Activated CD4-positive, alpha-beta memory T cell treated with anti-CD3 and anti-CD28 coated beads for 36 hours (primary cell): ENCODE measurements around the gene TNRC6B. TPM values are rescaled to one million over a fixed set of nuclear protein-coding genes. Genes with fewer than 3 reads are reported as not detected.

ENCODE experiments used
- CTCF ChIA-PET: fragments of 350-600 bp; sonication (Branson Sonifier 250); formaldehyde crosslinking; loops from one replicate; lab custom pipeline; 2021; ENCODE audit warnings: antibody characterized with exemption, inconsistent platforms; lab: Charles Lee
- POLR2A ChIA-PET: fragments of 350-600 bp; sonication (Branson Sonifier 250); formaldehyde crosslinking; loops from one replicate; lab custom pipeline; 2021; ENCODE audit warnings: antibody characterized with exemption; lab: Charles Lee
- DNase-seq: peaks from one replicate; pipeline ENCODE4 v3.0.0-alpha.2; 2020
- H3K27ac Mint-ChIP-seq: one replicate; pipeline ENCODE4 v1.8.0; 2021; ENCODE audit warnings: mixed read lengths
- H3K27me3 Mint-ChIP-seq: one replicate; pipeline ENCODE4 v1.8.0; 2021; ENCODE audit warnings: mixed read lengths
- H3K36me3 Mint-ChIP-seq: one replicate; pipeline ENCODE4 v1.8.0; 2021; ENCODE audit warnings: mixed read lengths
- H3K4me1 Mint-ChIP-seq: one replicate; pipeline ENCODE4 v1.8.0; 2021; ENCODE audit warnings: low read depth, mixed read lengths
- H3K4me3 Mint-ChIP-seq: one replicate; pipeline ENCODE4 v1.8.0; 2021; ENCODE audit warnings: mild to moderate bottlenecking, mixed read lengths
- H3K9me3 Mint-ChIP-seq: one replicate; pipeline ENCODE4 v1.8.0; 2021; ENCODE audit warnings: mixed read lengths
- intact Hi-C: fragments of 100-400 bp; cut with micrococcal nuclease; formaldehyde crosslinking; loops from one replicate; pipeline ENCODE4 v1.15.1; 2023
- total RNA-seq, 2 experiments: library from RNA; stranded (reverse); gene quantifications; one replicate each; pipeline ENCODE4 v1.2.3, GENCODE V29; 2021

Gene TNRC6B
- total RNA-seq, 2 experiments from 2014 or later, result 34.9 to 38.8 TPM

DNA sequence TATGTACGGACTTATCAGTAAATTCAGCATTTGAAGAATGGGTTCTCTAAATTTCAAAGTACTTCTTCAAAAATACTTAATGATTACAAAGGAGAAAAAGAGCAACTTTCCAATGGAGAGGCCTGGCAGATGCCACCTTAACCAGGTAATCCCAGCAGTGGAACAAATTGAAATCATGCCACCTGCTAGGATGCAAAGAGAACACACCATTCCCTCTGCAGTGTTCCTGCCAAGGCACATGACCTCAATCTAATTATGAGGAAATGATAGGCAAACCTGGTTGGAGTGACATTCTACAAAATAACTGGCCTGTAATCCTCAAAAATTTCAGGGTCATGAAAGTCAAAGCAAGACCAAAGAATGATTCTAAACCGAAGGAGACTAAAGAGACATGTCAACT, 21.5 kb downstream of the TNRC6B start:
- Mint-ChIP-seq H3K36me3 (peaks cover 3% of the 10 kb centered on the region), H3K27me3 (no peaks in the 10 kb centered on the region), H3K27ac (peak overlapping the region; percentile 39), H3K9me3 (no peaks in the 10 kb centered on the region), H3K4me3 (no peak overlapping the region), H3K4me1 (peaks cover 82% of the 10 kb centered on the region)
- no peak for DNase-seq
- intact Hi-C loops, result loop anchor here (5.0 kb wide), 3 partner anchors 43 to 148 kb away; partner anchors contain the start of gene ADSL
- ChIA-PET CTCF (no interaction called here), POLR2A (no interaction called here)

DNA sequence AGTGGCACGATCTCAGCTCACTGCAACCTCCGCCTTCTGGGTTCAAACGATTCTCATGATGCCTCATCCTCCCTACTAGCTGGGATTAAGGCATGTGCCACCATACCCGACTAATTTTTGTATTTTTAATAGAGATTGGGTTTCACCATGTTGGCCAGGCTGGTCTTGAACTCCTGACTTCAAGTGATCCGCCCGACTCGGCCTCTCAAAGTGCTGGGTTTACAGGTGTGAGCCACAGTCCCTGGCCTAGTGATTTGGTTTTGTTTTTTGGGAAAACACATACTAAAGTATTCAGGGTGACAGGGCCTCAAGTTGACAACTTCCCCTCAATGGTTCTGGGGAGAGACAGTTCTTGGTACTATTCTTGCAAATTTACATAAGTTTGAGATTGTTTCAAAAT, 22.1 kb downstream of the TNRC6B start:
- no peak for DNase-seq
- no peaks in the 10 kb centered on the region for H3K9me3 Mint-ChIP-seq
- H3K36me3 Mint-ChIP-seq, result peaks cover 3% of the 10 kb centered on the region
- no peaks in the 10 kb centered on the region for H3K27me3 Mint-ChIP-seq
- H3K4me1 Mint-ChIP-seq, result peaks cover 84% of the 10 kb centered on the region
- no peak overlapping the region for H3K27ac Mint-ChIP-seq
- POLR2A ChIA-PET, result no interaction called here
- CTCF ChIA-PET, result no interaction called here
- intact Hi-C loops, result loop anchor here (5.0 kb wide), 3 partner anchors 42 to 147 kb away; partner anchors contain the start of gene ADSL
- H3K4me3 Mint-ChIP-seq, result no peak overlapping the region

DNA sequence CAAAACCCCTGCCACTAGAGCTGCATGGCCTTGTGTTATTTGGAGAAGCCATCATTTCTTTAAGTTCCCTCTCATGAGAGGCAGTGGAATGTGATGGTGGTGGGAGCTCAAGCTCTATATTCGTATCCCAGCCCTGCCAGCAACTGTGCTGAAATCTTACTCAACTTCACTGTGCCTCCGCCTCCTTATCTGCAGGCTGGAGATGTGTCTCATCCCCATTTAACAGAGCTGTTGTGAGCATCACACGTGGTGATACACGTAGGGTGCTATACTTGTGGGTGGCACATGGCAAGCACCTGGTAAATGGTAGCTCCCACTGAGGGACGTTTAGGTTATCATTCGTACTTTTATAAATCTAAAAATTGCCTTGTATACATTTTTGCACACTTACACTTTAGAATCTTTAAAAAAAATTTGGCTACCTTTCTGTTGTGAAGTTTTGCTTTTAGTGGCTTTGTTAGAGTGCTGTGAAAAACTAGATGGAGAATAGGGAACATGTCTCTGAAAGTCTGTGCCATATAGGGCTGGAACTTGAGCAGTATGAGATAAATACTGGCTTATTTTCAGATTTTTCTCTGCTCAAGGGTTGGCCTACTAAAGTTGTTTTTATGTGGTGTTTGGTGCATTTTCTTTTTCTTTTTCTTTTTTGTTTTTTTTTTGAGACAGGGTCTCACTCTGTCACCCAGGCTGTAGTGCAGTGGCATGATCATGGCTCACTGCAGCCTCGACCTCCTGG, 23.2 kb downstream of the TNRC6B start:
- H3K4me3 Mint-ChIP-seq, result no peak overlapping the region
- CTCF ChIA-PET, result interaction anchor here (0.5 to 2.2 kb wide), 2 partner anchors 112 to 148 kb away, joined by 3 to 6 read pairs; no protein-coding TSS in a partner anchor
- H3K4me1 Mint-ChIP-seq, result peaks cover 81% of the 10 kb centered on the region
- H3K27ac Mint-ChIP-seq, result peak overlapping the region; percentile 23
- peaks cover 3% of the 10 kb centered on the region for H3K36me3 Mint-ChIP-seq
- peak; percentile 37 for DNase-seq
- H3K27me3 Mint-ChIP-seq, result no peaks in the 10 kb centered on the region
- POLR2A ChIA-PET, result interaction anchor here (0.6 to 1.1 kb wide), 2 partner anchors 23 to 157 kb away, joined by 4 read pairs; partner anchors contain the start of gene TNRC6B
- intact Hi-C loops, result no loop called here
- no peaks in the 10 kb centered on the region for H3K9me3 Mint-ChIP-seq

DNA sequence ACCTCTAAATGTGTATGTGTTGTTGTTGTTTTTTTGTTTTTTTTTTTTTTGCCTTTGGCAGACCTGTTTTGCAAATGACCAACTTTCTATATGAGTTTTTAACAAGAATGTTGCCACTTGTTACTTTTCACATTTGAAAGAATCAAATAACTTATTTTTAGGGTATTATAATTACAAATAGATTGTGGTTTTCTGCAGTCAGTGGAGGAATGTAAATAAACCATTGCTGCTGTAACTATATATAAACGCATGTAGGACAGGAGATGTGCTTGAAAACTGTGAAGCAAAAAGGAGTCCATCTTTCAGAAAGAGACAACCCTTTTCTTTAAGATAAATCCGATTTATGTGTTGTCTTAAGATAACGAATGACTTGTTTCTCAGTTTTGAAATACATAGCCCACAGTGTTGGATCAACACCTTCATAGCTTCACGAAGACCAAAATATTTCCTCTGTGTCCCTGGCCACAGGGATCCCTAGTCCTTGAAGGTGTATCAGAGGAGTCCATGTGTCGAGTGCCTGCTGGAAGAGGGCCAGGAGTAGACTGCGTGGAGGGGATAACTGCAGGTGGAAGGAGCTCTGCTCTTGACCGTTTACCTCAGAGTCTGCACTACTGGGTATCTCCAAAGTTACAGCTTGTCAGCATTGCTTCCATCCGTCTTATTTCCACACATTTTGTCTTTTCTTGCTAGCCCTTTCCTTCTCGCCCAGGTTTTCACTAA, 24.7 kb downstream of the TNRC6B start:
- H3K9me3 Mint-ChIP-seq, result no peaks in the 10 kb centered on the region
- no peaks in the 10 kb centered on the region for H3K27me3 Mint-ChIP-seq
- H3K4me1 Mint-ChIP-seq, result peaks cover 70% of the 10 kb centered on the region
- ChIA-PET CTCF (interaction anchor here (2.2 kb wide), 1 partner anchor 146 kb away, joined by 6 read pairs; no protein-coding TSS in a partner anchor), POLR2A (interaction anchor here (1.4 to 1.8 kb wide), 3 partner anchors 13 to 25 kb away, joined by 5 to 7 read pairs (median 6); partner anchors contain the start of gene TNRC6B)
- H3K36me3 Mint-ChIP-seq, result no peaks in the 10 kb centered on the region
- intact Hi-C loops, result no loop called here
- no peak for DNase-seq
- no peak overlapping the region for H3K4me3 Mint-ChIP-seq
- H3K27ac Mint-ChIP-seq, result peak overlapping the region; percentile 59

DNA sequence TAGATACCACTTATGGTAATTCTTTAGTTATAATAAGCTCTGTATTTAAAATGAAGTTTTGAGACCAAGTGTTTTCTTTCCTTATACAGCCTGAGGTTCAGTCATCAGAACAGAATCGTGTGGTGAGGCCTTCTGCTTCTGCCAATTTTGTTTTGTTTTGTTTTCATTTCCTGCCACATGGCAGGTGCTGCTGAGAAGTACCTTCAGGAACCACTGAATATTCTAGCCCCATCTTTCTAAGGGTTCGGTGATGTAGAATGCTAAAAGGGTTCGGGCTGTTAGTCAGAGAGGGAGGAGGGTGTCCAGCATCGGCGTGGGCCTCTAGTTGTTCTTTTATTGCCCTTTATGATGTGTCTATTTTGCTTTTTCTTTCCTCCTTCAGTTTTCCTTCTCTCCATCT, 25.8 kb downstream of the TNRC6B start:
- peak overlapping the region; percentile 7 for H3K4me3 Mint-ChIP-seq
- CTCF ChIA-PET, result interaction anchor here (0.9 kb wide), 1 partner anchor 11 kb away, joined by 3 read pairs; no protein-coding TSS in a partner anchor

DNA sequence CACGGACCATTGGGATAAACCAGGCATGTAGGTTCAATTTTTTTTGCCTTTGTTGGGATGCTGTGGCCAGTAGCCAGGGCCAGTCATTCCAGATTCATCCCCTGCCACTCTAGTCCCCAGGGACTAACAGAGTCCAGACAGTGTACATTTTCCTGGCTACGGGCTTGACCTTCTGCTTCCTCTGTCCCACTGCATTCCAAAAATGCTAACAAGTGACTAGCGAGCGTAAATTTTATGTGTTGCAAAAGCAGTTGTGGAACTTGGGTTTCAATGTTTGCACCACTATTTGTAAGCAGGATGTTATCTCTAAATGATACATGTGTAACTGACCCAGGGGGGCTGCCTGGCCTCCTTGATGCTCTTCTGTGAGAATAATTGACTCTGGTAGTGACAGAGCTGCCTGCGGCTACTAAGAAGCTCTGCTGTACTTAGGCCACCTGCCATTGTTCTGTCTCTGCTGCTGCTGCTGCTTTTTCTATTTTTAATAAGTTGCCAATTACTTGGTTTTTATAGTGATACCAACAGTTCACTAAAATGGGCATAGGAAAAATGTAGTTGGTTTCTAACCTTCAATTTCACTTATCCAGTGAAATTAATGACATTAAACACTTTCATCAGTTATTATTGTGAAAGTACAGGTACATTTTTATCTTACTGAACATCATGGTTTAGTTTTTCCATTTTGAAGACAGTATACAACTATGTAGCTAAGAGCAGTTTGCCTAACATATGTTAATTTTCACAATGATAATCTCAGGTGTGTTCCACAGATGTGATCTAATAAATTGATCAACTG, 26.8 kb downstream of the TNRC6B start:
- peak overlapping the region; percentile 59 for H3K27ac Mint-ChIP-seq
- intact Hi-C loops, result no loop called here
- H3K36me3 Mint-ChIP-seq, result no peaks in the 10 kb centered on the region
- H3K9me3 Mint-ChIP-seq, result no peaks in the 10 kb centered on the region
- H3K4me3 Mint-ChIP-seq, result no peak overlapping the region
- H3K27me3 Mint-ChIP-seq, result no peaks in the 10 kb centered on the region
- ChIA-PET POLR2A (no interaction called here), CTCF (no interaction called here)
- peaks cover 66% of the 10 kb centered on the region for H3K4me1 Mint-ChIP-seq
- no peak for DNase-seq

More for the DNA sequence above, 25.8 kb downstream of the TNRC6B start:
- peaks cover 70% of the 10 kb centered on the region for H3K4me1 Mint-ChIP-seq
- POLR2A ChIA-PET, result interaction anchor here (1.4 to 1.8 kb wide), 3 partner anchors 12 to 26 kb away, joined by 5 to 7 read pairs (median 6); partner anchors contain the start of gene TNRC6B
- intact Hi-C loops, result no loop called here
- no peaks in the 10 kb centered on the region for H3K27me3 Mint-ChIP-seq
- no peaks in the 10 kb centered on the region for H3K36me3 Mint-ChIP-seq
- peak overlapping the region; percentile 59 for H3K27ac Mint-ChIP-seq
- DNase-seq, result peak; percentile 45
- H3K9me3 Mint-ChIP-seq, result no peaks in the 10 kb centered on the region

DNA sequence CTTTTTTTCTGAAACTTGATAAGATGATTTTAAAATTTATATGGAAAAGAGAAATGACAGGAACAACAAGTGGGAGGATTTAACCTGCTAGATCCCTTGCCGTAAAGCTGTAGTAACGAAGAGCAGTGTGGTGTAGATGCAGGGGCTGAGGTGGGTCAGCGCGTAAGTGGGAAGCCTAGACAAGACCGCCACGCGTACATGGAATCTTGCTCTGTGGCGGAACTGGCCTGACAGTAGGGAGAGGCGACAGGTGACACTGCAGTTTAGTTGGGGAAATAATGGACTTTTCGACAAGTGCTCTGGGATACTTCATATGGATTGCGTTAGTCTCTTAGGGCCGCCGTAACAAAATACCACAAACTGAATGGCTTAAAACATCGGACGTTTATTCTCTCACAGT, 28.8 kb downstream of the TNRC6B start:
- H3K36me3 Mint-ChIP-seq, result no peaks in the 10 kb centered on the region
- POLR2A ChIA-PET, result interaction anchor here (0.5 kb wide), 1 partner anchor 159 kb away, joined by 3 read pairs; no protein-coding TSS in a partner anchor
- no peak for DNase-seq
- CTCF ChIA-PET, result no interaction called here
- H3K27ac Mint-ChIP-seq, result no peak overlapping the region
- intact Hi-C loops, result no loop called here
- no peak overlapping the region for H3K4me3 Mint-ChIP-seq
- H3K27me3 Mint-ChIP-seq, result no peaks in the 10 kb centered on the region
- H3K4me1 Mint-ChIP-seq, result peaks cover 71% of the 10 kb centered on the region
- no peaks in the 10 kb centered on the region for H3K9me3 Mint-ChIP-seq

DNA sequence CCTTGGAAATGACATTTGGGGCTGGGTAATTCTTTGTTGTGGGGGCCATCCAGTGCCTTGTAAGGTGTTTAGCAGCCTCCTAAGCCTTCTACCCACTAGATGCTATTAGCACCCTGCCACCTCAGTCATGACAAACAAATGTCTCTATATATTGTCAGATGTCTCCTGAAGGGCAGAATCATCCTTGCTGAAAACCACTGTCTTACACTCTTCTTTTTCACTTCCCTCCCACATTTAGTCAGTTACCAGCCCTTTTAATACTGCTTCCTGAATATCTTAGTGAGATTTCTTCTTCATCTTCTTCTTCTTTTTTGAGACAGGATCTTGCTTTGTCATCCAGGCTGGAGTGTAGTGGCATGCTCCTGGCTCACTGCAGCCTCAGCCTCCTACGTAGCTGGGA, 33.1 kb downstream of the TNRC6B start:
- peaks cover 69% of the 10 kb centered on the region for H3K4me1 Mint-ChIP-seq
- no peaks in the 10 kb centered on the region for H3K27me3 Mint-ChIP-seq
- ChIA-PET CTCF (interaction anchor here (0.9 kb wide), 1 partner anchor 676 kb away, joined by 3 read pairs; no protein-coding TSS in a partner anchor), POLR2A (interaction anchor here (0.5 kb wide), 1 partner anchor 139 kb away, joined by 3 read pairs; no protein-coding TSS in a partner anchor)
- no peaks in the 10 kb centered on the region for H3K36me3 Mint-ChIP-seq
- intact Hi-C loops, result loop anchor here (2.0 kb wide), 1 partner anchor 28 kb away; no protein-coding TSS in a partner anchor
- no peak overlapping the region for H3K4me3 Mint-ChIP-seq
- no peak for DNase-seq
- H3K9me3 Mint-ChIP-seq, result no peaks in the 10 kb centered on the region
- H3K27ac Mint-ChIP-seq, result peak overlapping the region; percentile 60

DNA sequence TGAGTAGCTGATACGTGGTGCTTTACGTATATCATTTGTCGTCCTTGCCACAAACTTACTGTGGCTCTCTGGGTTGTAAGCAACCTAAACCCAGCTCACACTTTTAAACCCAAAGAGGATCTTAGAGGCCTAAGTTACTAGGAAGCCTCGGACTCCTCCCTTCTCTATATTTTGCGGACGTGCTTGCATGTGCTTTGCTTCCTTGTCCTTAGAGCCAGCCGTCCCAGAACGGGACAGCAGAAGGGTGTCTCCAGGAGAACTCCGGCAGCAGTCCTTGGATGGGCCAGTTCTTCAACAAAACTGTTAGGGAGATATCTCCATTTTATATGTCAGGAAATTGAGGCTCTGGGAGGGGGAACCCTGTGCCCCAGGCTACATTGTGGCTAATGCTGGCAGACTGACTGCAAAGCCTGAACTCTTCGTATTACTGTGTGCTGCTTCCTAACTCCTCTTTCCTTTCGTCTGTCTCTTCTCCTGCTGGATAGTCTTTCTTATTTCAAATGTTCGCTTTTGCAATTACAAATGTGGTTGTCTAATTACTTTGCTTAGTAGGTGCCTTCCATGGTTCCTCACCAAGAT, 33.8 kb downstream of the TNRC6B start:
- Mint-ChIP-seq H3K4me1 (peaks cover 75% of the 10 kb centered on the region), H3K4me3 (no peak overlapping the region), H3K27me3 (no peaks in the 10 kb centered on the region), H3K9me3 (no peaks in the 10 kb centered on the region), H3K36me3 (no peaks in the 10 kb centered on the region), H3K27ac (no peak overlapping the region)
- POLR2A ChIA-PET, result interaction anchor here (0.5 kb wide), 1 partner anchor 139 kb away, joined by 3 read pairs; no protein-coding TSS in a partner anchor
- CTCF ChIA-PET, result no interaction called here
- intact Hi-C loops, result loop anchor here (2.0 kb wide), 1 partner anchor 27 kb away; no protein-coding TSS in a partner anchor
- no peak for DNase-seq

DNA sequence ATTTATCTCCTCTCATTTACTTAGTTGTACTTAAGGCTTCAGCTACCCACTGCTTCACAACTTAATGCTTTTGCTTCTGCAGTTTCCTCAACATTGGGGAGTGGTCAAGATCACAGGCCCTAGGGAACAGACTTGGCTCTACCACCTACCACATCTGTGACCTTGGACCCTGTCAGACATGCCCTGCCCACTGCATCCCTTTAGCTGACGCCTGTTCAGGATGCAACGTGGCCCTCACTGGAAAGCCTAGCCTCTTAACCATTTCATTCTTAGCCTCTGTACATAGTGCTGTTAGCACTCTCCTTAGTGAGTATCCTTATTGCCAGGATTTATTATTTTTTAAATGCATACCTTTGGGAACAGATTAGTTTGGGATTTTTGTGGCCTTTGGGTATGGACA, 34.4 kb downstream of the TNRC6B start:
- intact Hi-C loops, result no loop called here
- H3K27ac Mint-ChIP-seq, result no peak overlapping the region
- CTCF ChIA-PET, result no interaction called here
- no peaks in the 10 kb centered on the region for H3K9me3 Mint-ChIP-seq
- no peak overlapping the region for H3K4me3 Mint-ChIP-seq
- POLR2A ChIA-PET, result interaction anchor here (0.7 kb wide), 1 partner anchor 16 kb away, joined by 3 read pairs; no protein-coding TSS in a partner anchor
- H3K36me3 Mint-ChIP-seq, result no peaks in the 10 kb centered on the region
- H3K27me3 Mint-ChIP-seq, result no peaks in the 10 kb centered on the region
- no peak for DNase-seq
- H3K4me1 Mint-ChIP-seq, result peaks cover 80% of the 10 kb centered on the region

DNA sequence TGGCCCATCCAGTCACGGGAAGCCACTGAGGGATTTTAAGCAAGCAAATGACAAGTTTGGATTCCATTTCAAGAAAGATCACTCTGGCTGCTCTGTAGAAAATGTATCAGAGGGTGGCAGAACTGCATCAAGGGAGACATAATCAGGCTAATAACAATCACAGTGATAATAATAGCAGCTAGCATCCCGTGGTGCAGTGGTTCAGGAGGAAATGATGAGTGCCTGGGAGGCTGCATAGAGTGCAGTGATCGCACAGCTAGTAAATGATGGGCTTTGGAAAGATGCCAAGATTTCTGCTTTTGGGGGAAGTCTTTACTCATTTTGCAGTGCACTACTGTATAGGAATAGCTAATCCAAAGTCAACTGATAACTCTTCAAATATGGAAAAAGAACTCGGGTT, 35.8 kb downstream of the TNRC6B start:
- POLR2A ChIA-PET, result no interaction called here

More for the DNA sequence above, 35.8 kb downstream of the TNRC6B start:
- peaks cover 80% of the 10 kb centered on the region for H3K4me1 Mint-ChIP-seq
- H3K9me3 Mint-ChIP-seq, result no peaks in the 10 kb centered on the region
- no peak overlapping the region for H3K4me3 Mint-ChIP-seq
- intact Hi-C loops, result no loop called here
- CTCF ChIA-PET, result interaction anchor here (1.5 kb wide), 1 partner anchor 10 kb away, joined by 3 read pairs; no protein-coding TSS in a partner anchor
- no peak for DNase-seq
- H3K27me3 Mint-ChIP-seq, result no peaks in the 10 kb centered on the region
- H3K27ac Mint-ChIP-seq, result peak overlapping the region; percentile 10
- no peaks in the 10 kb centered on the region for H3K36me3 Mint-ChIP-seq
